ENCODE results near the gene SDHB.

Gene SDHB

DNA sequence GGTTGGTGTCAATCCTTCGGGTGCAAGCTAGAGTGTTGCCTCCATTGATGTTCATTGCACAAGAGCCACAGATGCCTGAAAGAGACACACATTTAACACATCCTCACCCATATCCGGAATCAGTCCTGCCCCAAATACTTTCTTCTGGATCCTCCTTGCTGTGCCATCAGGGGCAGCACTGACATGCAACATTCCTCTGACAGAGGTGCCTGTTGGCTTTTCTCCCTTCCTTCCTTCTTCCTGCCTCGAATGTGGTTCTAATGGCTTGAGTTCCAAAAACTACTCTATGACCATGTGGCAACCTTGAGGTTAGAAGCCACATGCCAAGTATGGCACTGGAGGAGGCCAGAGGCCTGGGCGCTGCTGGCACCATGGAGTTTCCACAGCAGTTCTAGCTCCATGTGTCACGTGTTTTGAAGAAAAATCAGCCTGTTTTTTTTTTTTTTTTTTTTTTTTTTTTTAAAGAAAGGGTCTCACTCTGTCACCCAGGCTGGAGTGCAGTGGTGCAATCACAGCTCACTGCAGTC lies 25.1 kb downstream of the SDHB start:
- no peak overlapping the region for H4K8ac ChIP-seq (ENCODE audit: low read depth, low read length)
- no peak for DNase-seq
- H3K56ac ChIP-seq (ENCODE audit: low read length), result no peak overlapping the region
- no peak overlapping the region for H4K5ac ChIP-seq (ENCODE audit: low read length)
- H2BK120ac ChIP-seq (ENCODE audit: low read depth, low read length), result no peak overlapping the region
- H3K79me2 ChIP-seq (ENCODE audit: control insufficient read depth, insufficient read depth, low read length), result no peaks in the 10 kb centered on the region
- H3K4ac ChIP-seq (ENCODE audit: low read depth, low read length), result no peak overlapping the region
- no peaks in the 10 kb centered on the region for H3K4me1 ChIP-seq (ENCODE audit: control insufficient read depth, low read depth, low read length)
- H3K79me1 ChIP-seq (ENCODE audit: low read length), result no peaks in the 10 kb centered on the region
- H3K23ac ChIP-seq (ENCODE audit: low read length), result no peak overlapping the region
- no CpG with 5 or more reads among the region's 5 CpGs for WGBS (ENCODE audit: extremely low coverage, insufficient coverage, low lambda C conversion rate)
- H2BK15ac ChIP-seq (replicated peaks; ENCODE audit: low read depth), result no peak overlapping the region
- H3K4me3 ChIP-seq (ENCODE audit: low read length), result no peak overlapping the region
- no peak overlapping the region for H3K18ac ChIP-seq (ENCODE audit: low read length)
- H3K4me2 ChIP-seq (ENCODE audit: low read length), result no peak overlapping the region
- no peaks in the 10 kb centered on the region for H3K27me3 ChIP-seq (ENCODE audit: insufficient read depth, low read length, poor library complexity)
- H2BK5ac ChIP-seq (ENCODE audit: low read length), result no peak overlapping the region
- H3K36me3 ChIP-seq (ENCODE audit: control insufficient read depth, insufficient read depth, low read length), result peaks cover 15% of the 10 kb centered on the region
- H2AK5ac ChIP-seq (ENCODE audit: low read length), result no peak overlapping the region
- no peak overlapping the region for H3K27ac ChIP-seq (ENCODE audit: low read depth, low read length)
- H3K9ac ChIP-seq (ENCODE audit: low read length), result no peak overlapping the region

DNA sequence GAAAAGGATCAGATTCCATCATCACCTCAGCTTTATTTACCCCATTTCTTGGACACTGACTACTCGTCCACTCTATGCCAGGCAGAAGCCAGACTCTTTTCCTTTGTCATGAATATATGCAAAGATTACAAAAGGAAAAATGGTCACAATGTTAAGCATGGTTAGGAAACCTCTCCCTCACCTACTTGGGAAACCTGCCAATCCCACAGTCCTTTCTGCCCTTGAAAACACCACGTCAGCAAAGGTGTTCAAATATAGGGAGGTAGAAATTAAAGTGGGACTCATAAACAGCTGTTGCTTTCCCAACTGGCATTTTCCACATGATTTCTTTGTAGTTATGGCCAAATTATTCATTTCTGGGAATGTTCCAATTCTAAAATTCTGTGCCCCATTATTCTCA lies 25.9 kb downstream of the SDHB start:
- no peak overlapping the region for H3K23ac ChIP-seq (ENCODE audit: low read length)
- H3K27me3 ChIP-seq (ENCODE audit: insufficient read depth, low read length, poor library complexity), result no peaks in the 10 kb centered on the region
- no peak overlapping the region for H2BK5ac ChIP-seq (ENCODE audit: low read length)
- no peak overlapping the region for H3K4me3 ChIP-seq (ENCODE audit: low read length)
- no peak overlapping the region for H3K56ac ChIP-seq (ENCODE audit: low read length)
- no peak overlapping the region for H2BK120ac ChIP-seq (ENCODE audit: low read depth, low read length)
- H3K4ac ChIP-seq (ENCODE audit: low read depth, low read length), result no peak overlapping the region
- no peak overlapping the region for H3K4me2 ChIP-seq (ENCODE audit: low read length)
- H3K9ac ChIP-seq (ENCODE audit: low read length), result no peak overlapping the region
- H3K79me1 ChIP-seq (ENCODE audit: low read length), result no peaks in the 10 kb centered on the region
- no peak overlapping the region for H3K18ac ChIP-seq (ENCODE audit: low read length)
- no peak overlapping the region for H4K5ac ChIP-seq (ENCODE audit: low read length)
- no peak overlapping the region for H2AK5ac ChIP-seq (ENCODE audit: low read length)
- WGBS (ENCODE audit: extremely low coverage, insufficient coverage, low lambda C conversion rate), result no CpG with 5 or more reads among the region's 2 CpGs
- peaks cover 19% of the 10 kb centered on the region for H3K36me3 ChIP-seq (ENCODE audit: control insufficient read depth, insufficient read depth, low read length)
- no peaks in the 10 kb centered on the region for H3K79me2 ChIP-seq (ENCODE audit: control insufficient read depth, insufficient read depth, low read length)
- H4K8ac ChIP-seq (ENCODE audit: low read depth, low read length), result no peak overlapping the region
- no peaks in the 10 kb centered on the region for H3K4me1 ChIP-seq (ENCODE audit: control insufficient read depth, low read depth, low read length)
- DNase-seq, result no peak
- H3K27ac ChIP-seq (ENCODE audit: low read depth, low read length), result no peak overlapping the region
- H2BK15ac ChIP-seq (replicated peaks; ENCODE audit: low read depth), result no peak overlapping the region

DNA sequence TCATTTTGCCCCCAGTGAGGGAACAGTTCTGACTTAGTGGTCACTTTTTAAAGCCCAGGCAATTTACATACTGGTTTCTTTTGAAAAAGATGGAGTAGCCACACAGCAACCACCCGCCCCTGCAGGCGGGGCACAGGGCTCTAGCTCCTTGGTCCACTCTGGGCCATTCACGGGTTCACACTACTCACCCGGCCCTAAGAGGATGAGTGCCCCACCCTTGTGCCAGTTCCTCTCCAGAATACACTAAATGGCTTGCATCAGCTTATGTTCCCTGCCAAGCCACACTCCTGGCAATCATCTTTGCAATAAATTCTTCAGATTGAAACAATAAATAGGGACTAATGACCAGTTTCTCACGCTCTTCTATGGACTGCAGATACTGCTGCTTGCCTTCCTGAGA lies 26.4 kb downstream of the SDHB start:
- H3K23ac ChIP-seq (ENCODE audit: low read length), result no peak overlapping the region
- no CpG with 5 or more reads among the region's 5 CpGs for WGBS (ENCODE audit: extremely low coverage, insufficient coverage, low lambda C conversion rate)
- no peak overlapping the region for H4K5ac ChIP-seq (ENCODE audit: low read length)
- H3K79me1 ChIP-seq (ENCODE audit: low read length), result no peaks in the 10 kb centered on the region
- H3K4me3 ChIP-seq (ENCODE audit: low read length), result no peak overlapping the region
- H2BK120ac ChIP-seq (ENCODE audit: low read depth, low read length), result no peak overlapping the region
- no peak overlapping the region for H3K56ac ChIP-seq (ENCODE audit: low read length)
- H3K36me3 ChIP-seq (ENCODE audit: control insufficient read depth, insufficient read depth, low read length), result peaks cover 20% of the 10 kb centered on the region
- no peak overlapping the region for H3K4ac ChIP-seq (ENCODE audit: low read depth, low read length)
- H3K4me1 ChIP-seq (ENCODE audit: control insufficient read depth, low read depth, low read length), result no peaks in the 10 kb centered on the region
- H3K18ac ChIP-seq (ENCODE audit: low read length), result no peak overlapping the region
- H3K27ac ChIP-seq (ENCODE audit: low read depth, low read length), result no peak overlapping the region
- H3K4me2 ChIP-seq (ENCODE audit: low read length), result no peak overlapping the region
- H4K8ac ChIP-seq (ENCODE audit: low read depth, low read length), result no peak overlapping the region
- no peaks in the 10 kb centered on the region for H3K79me2 ChIP-seq (ENCODE audit: control insufficient read depth, insufficient read depth, low read length)
- H3K27me3 ChIP-seq (ENCODE audit: insufficient read depth, low read length, poor library complexity), result no peaks in the 10 kb centered on the region
- no peak overlapping the region for H2BK15ac ChIP-seq (replicated peaks; ENCODE audit: low read depth)
- H2AK5ac ChIP-seq (ENCODE audit: low read length), result no peak overlapping the region
- no peak overlapping the region for H3K9ac ChIP-seq (ENCODE audit: low read length)
- DNase-seq, result no peak
- no peak overlapping the region for H2BK5ac ChIP-seq (ENCODE audit: low read length)

DNA sequence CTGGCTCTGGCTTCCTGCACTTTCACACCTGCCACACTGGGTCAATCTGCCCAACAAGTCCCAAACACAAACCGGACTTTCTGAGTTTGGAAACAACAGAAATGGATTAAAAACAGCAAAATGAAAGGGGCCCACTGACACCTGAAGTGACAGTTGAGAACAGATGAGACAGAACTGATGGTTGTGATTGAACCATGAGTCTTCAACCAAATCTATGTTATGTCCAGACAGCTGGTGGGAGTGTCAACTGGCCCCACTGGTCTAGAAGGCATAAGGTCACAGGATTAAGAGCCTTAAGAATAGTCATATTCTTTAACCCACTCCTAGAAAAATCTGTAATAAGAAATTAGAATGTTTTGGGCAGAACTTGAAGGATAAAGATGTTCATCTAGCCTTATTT lies 29.1 kb downstream of the SDHB start:
- H2BK15ac ChIP-seq (replicated peaks; ENCODE audit: low read depth), result no peak overlapping the region
- no peaks in the 10 kb centered on the region for H3K79me1 ChIP-seq (ENCODE audit: low read length)
- WGBS (ENCODE audit: extremely low coverage, insufficient coverage, low lambda C conversion rate), result no CpG with 5 or more reads among the region's 1 CpG
- H3K23ac ChIP-seq (ENCODE audit: low read length), result no peak overlapping the region
- no peak overlapping the region for H2AK5ac ChIP-seq (ENCODE audit: low read length)
- no peak for DNase-seq
- no peak overlapping the region for H3K4ac ChIP-seq (ENCODE audit: low read depth, low read length)
- no peak overlapping the region for H4K5ac ChIP-seq (ENCODE audit: low read length)
- no peak overlapping the region for H2BK5ac ChIP-seq (ENCODE audit: low read length)
- no peak overlapping the region for H2BK120ac ChIP-seq (ENCODE audit: low read depth, low read length)
- H3K36me3 ChIP-seq (ENCODE audit: control insufficient read depth, insufficient read depth, low read length), result peaks cover 27% of the 10 kb centered on the region
- no peak overlapping the region for H3K56ac ChIP-seq (ENCODE audit: low read length)
- no peak overlapping the region for H3K27ac ChIP-seq (ENCODE audit: low read depth, low read length)
- H3K9ac ChIP-seq (ENCODE audit: low read length), result no peak overlapping the region
- H3K4me2 ChIP-seq (ENCODE audit: low read length), result no peak overlapping the region
- no peak overlapping the region for H3K4me3 ChIP-seq (ENCODE audit: low read length)
- no peaks in the 10 kb centered on the region for H3K27me3 ChIP-seq (ENCODE audit: insufficient read depth, low read length, poor library complexity)
- H3K4me1 ChIP-seq (ENCODE audit: control insufficient read depth, low read depth, low read length), result no peaks in the 10 kb centered on the region
- no peak overlapping the region for H3K18ac ChIP-seq (ENCODE audit: low read length)
- no peak overlapping the region for H4K8ac ChIP-seq (ENCODE audit: low read depth, low read length)
- H3K79me2 ChIP-seq (ENCODE audit: control insufficient read depth, insufficient read depth, low read length), result no peaks in the 10 kb centered on the region

DNA sequence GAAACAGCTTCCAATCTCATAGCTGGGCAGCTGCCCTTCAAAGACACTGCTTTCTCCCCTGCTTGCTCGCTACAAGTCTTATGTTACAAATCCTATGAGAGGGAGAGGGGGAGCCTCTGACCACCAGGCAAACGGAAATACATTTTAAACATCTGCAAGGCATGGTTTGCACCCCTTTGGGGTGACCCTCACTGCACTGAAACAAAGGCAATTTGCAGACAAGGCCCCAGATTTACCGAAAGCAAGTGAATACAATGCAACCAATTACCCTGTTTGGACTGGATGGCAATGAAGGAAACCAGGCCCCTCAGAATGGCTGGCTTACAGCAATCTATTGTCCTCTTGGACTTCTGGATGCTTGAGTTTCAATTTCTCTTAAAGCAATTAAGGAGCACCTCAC lies 30.3 kb downstream of the SDHB start:
- Histone ChIP-seq H3K23ac (ENCODE audit: low read length) (no peak overlapping the region), H3K56ac (ENCODE audit: low read length) (no peak overlapping the region), H3K27me3 (ENCODE audit: insufficient read depth, low read length, poor library complexity) (no peaks in the 10 kb centered on the region), H3K79me1 (ENCODE audit: low read length) (no peaks in the 10 kb centered on the region), H3K9ac (ENCODE audit: low read length) (no peak overlapping the region), H2BK5ac (ENCODE audit: low read length) (no peak overlapping the region), H2BK120ac (ENCODE audit: low read depth, low read length) (no peak overlapping the region), H3K4ac (ENCODE audit: low read depth, low read length) (no peak overlapping the region), H3K36me3 (ENCODE audit: control insufficient read depth, insufficient read depth, low read length) (peaks cover 27% of the 10 kb centered on the region), H4K5ac (ENCODE audit: low read length) (no peak overlapping the region), H3K27ac (ENCODE audit: low read depth, low read length) (no peak overlapping the region), H3K18ac (ENCODE audit: low read length) (no peak overlapping the region), H2BK15ac (replicated peaks; ENCODE audit: low read depth) (no peak overlapping the region), H3K4me3 (ENCODE audit: low read length) (no peak overlapping the region), H2AK5ac (ENCODE audit: low read length) (no peak overlapping the region), H4K8ac (ENCODE audit: low read depth, low read length) (no peak overlapping the region), H3K4me1 (ENCODE audit: control insufficient read depth, low read depth, low read length) (no peaks in the 10 kb centered on the region), H3K4me2 (ENCODE audit: low read length) (no peak overlapping the region), H3K79me2 (ENCODE audit: control insufficient read depth, insufficient read depth, low read length) (no peaks in the 10 kb centered on the region)
- DNase-seq, result no peak
- WGBS (ENCODE audit: extremely low coverage, insufficient coverage, low lambda C conversion rate), result no CpG with 5 or more reads among the region's 3 CpGs

DNA sequence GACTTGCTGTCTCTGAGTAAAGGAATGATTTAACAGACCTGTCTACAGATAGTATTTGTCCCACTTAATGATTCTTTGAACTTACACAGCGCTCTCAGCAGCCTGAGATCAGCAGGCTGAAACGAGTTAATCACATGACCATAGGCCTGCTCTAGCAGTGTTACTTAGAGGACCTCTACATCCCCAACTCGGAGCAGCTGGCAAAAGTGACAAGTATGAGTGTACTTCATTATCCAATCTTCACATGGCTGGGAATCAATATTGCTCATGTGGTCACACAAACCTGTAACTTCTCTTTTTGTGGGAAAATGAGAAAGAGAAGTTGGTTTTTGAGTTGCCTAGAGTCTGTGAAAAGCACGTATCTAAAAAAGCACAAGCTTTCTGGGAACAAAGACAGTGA lies 30.7 kb downstream of the SDHB start:
- Histone ChIP-seq H3K4me2 (ENCODE audit: low read length) (no peak overlapping the region), H2AK5ac (ENCODE audit: low read length) (no peak overlapping the region), H2BK120ac (ENCODE audit: low read depth, low read length) (no peak overlapping the region), H3K4ac (ENCODE audit: low read depth, low read length) (no peak overlapping the region), H2BK15ac (replicated peaks; ENCODE audit: low read depth) (no peak overlapping the region), H3K36me3 (ENCODE audit: control insufficient read depth, insufficient read depth, low read length) (peaks cover 27% of the 10 kb centered on the region), H3K18ac (ENCODE audit: low read length) (no peak overlapping the region), H3K79me2 (ENCODE audit: control insufficient read depth, insufficient read depth, low read length) (no peaks in the 10 kb centered on the region), H4K5ac (ENCODE audit: low read length) (no peak overlapping the region), H4K8ac (ENCODE audit: low read depth, low read length) (no peak overlapping the region), H2BK5ac (ENCODE audit: low read length) (no peak overlapping the region), H3K4me3 (ENCODE audit: low read length) (no peak overlapping the region), H3K9ac (ENCODE audit: low read length) (no peak overlapping the region), H3K79me1 (ENCODE audit: low read length) (no peaks in the 10 kb centered on the region), H3K4me1 (ENCODE audit: control insufficient read depth, low read depth, low read length) (no peaks in the 10 kb centered on the region), H3K27ac (ENCODE audit: low read depth, low read length) (no peak overlapping the region), H3K23ac (ENCODE audit: low read length) (no peak overlapping the region), H3K27me3 (ENCODE audit: insufficient read depth, low read length, poor library complexity) (no peaks in the 10 kb centered on the region), H3K56ac (ENCODE audit: low read length) (no peak overlapping the region)
- DNase-seq, result no peak
- no CpG with 5 or more reads among the region's 4 CpGs for WGBS (ENCODE audit: extremely low coverage, insufficient coverage, low lambda C conversion rate)

Measured in mesendoderm (in vitro differentiated cells).